Measurements from ENCODE around the gene SRD5A1. TPM values are rescaled to one million over a fixed set of nuclear protein-coding genes. Genes with fewer than 3 reads are reported as not detected.

The SRD5A1 gene
- total and polyA plus RNA-seq, 2 of the 8 experiments (the other 6 are each of a cell fraction or from before 2014, with no cell fraction given): 34.7 to 42.4 TPM

GRCh38 chr5:6595405-6595804, 37.8 kb upstream of the SRD5A1 start (continued):
- TF ChIP-seq CHD2 (IDR thresholded peaks at IDR 0.05; ENCODE audit: low read length): no peak
- no peak for TF ChIP-seq CBX5 (IDR thresholded peaks at IDR 0.05; ENCODE audit: low read depth, low read length)
- no peak for TF ChIP-seq RBBP5 (IDR thresholded peaks at IDR 0.05; ENCODE audit: borderline replicate concordance, low read depth, low read length)
- TF ChIP-seq POU5F1 (IDR thresholded peaks at IDR 0.05; ENCODE audit: low read depth, low read length): no peak
- TF ChIP-seq E2F6 (IDR thresholded peaks at IDR 0.05): no peak

All from H1 (cell line).